K562 (cell line): ENCODE data around the gene MYO18A. TPM values are rescaled to one million over a fixed set of nuclear protein-coding genes. Genes with fewer than 3 reads are reported as not detected.

Experiments used
- ATAC-seq: fragments of 200-7000 bp; cut with Tn5 transposase; 3 replicates; pipeline ENCODE4 v1.9.1; 2020; ENCODE audit warnings: moderate library complexity
- BruUV-seq: library from RNA; stranded (reverse); fragments of 400-500 nt; replicated peaks from 2 replicates; lab custom pipeline; 2021; lab: Mats Ljungman, UMichigan
- CTCF ChIA-PET: fragments of 300-600 bp; formaldehyde crosslinking; extraction: SDS; loops from one replicate; lab custom pipeline; 2021; ENCODE audit warnings: low intra/inter-chr PET ratio; lab: Yijun Ruan, JAX
- POLR2A ChIA-PET: fragments of 300-600, 350-650 bp; sonication (Branson Sonifier 250); formaldehyde crosslinking; extraction: SDS; loops from one replicate; lab custom pipeline; 2021; ENCODE audit warnings: antibody characterized with exemption, inconsistent platforms; lab: Yijun Ruan, JAX
- DNase-seq, 4 experiments: peaks; one replicate each; pipeline versions ENCODE4 v3.0.0 to v3.0.0-alpha.2; 2011 to 2018; ENCODE audit warnings: low spot score in 3 of 4, mixed read lengths in 3 of 4; ENCODE audit errors: extremely low read depth in 1 of 4
- FAIRE-seq: peaks from 2 replicates; lab custom pipeline; 2011; peaks lifted over from hg19 to GRCh38; lab: Jason Lieb, UNC
- H2AFZ ChIP-seq: 2 replicates; pipeline ENCODE4 v1.6.0; 2011; ENCODE audit warnings: low read depth, low read length, control low read depth, inconsistent platforms
- H3K27ac ChIP-seq: fragments of 200-600 bp; 3 replicates; pipeline ENCODE4 v1.8.0; 2011; ENCODE audit warnings: low read depth, mild to moderate bottlenecking, control low read depth, inconsistent platforms, low read length, moderate library complexity, mixed read lengths; ENCODE audit errors: extremely low read depth
- H3K27me3 ChIP-seq, 2 experiments: fragments of 300-600 bp in 1 of 2; 2 replicates in 1 of 2; 3 replicates in 1 of 2; pipeline versions ENCODE4 v1.6.0 to v1.8.0; 2011; ENCODE audit warnings: inconsistent platforms in 2 of 2, low read length in 2 of 2, mild to moderate bottlenecking in 1 of 2, mixed read lengths in 1 of 2, moderate library complexity in 1 of 2; ENCODE audit not compliant: control insufficient read depth in 2 of 2, insufficient read depth in 2 of 2
- H3K36me3 ChIP-seq: fragments of 300-600 bp; 3 replicates; pipeline ENCODE4 v1.8.0; 2011; ENCODE audit warnings: mild to moderate bottlenecking, low read length, inconsistent platforms; ENCODE audit not compliant: control insufficient read depth, insufficient read depth
- H3K4me1 ChIP-seq, 2 experiments: fragments of 200-600 bp in 1 of 2; replicated peaks in 1 of 2; 2 replicates in 1 of 2; 3 replicates in 1 of 2; pipeline versions ENCODE4 v1.5.1 to v1.8.0; 2011; ENCODE audit warnings: inconsistent platforms in 2 of 2, low read length in 2 of 2, mild to moderate bottlenecking in 1 of 2, mixed read lengths in 1 of 2, moderate library complexity in 1 of 2; ENCODE audit not compliant: control insufficient read depth in 2 of 2, insufficient read depth in 2 of 2
- H3K4me2 ChIP-seq: 2 replicates; pipeline ENCODE4 v1.6.1; 2011; ENCODE audit warnings: low read length, control low read depth, inconsistent platforms, mixed read lengths; ENCODE audit not compliant: insufficient read depth
- H3K4me3 ChIP-seq: fragments of 200-600 bp; sonication (generic), shearing (Covaris generic); 2 replicates; pipeline ENCODE4 v1.5.1; 2016; ENCODE audit warnings: control low read depth, inconsistent platforms
- H3K79me2 ChIP-seq: fragments of 200-600 bp; 3 replicates; pipeline ENCODE4 v1.8.0; 2011; ENCODE audit warnings: low read length, inconsistent platforms; ENCODE audit not compliant: control insufficient read depth, insufficient read depth
- H3K9ac ChIP-seq, 2 experiments: 2 replicates each; pipeline versions ENCODE4 v1.6.0 to v1.6.1; 2011; ENCODE audit warnings: low read depth in 2 of 2, low read length in 2 of 2, control low read depth in 1 of 2, inconsistent platforms in 1 of 2, mild to moderate bottlenecking in 1 of 2, mixed read lengths in 1 of 2; ENCODE audit not compliant: insufficient read depth in 1 of 2
- H3K9me1 ChIP-seq: one replicate; pipeline ENCODE4 v1.6.0; 2011; ENCODE audit warnings: inconsistent platforms, mild to moderate bottlenecking, low read length, moderate library complexity; ENCODE audit not compliant: control insufficient read depth, insufficient read depth
- H3K9me3 ChIP-seq: replicated peaks from 2 replicates; pipeline ENCODE4 v1.5.1; 2011; ENCODE audit warnings: low read depth, low read length, inconsistent platforms; ENCODE audit not compliant: control insufficient read depth, insufficient read depth
- H4K20me1 ChIP-seq: replicated peaks from 2 replicates; pipeline ENCODE4 v1.6.1; 2011; ENCODE audit warnings: low read length, inconsistent platforms, mixed read lengths; ENCODE audit not compliant: control insufficient read depth, insufficient read depth
- GTF2E2 ChIP-seq: fragments of 200-800 bp; sonication (Bioruptor generic); IDR thresholded peaks from 2 replicates; pipeline ENCODE4 v1.6.1; 2016; ENCODE audit warnings: missing genetic modification characterization, missing compliant biosample characterization
- MECOM ChIP-seq: fragments of 250-450 bp; sonication (Bioruptor Pico); IDR thresholded peaks from 2 replicates; pipeline ENCODE4 v1.8.0; 2022; ENCODE audit warnings: inconsistent platforms
- MEF2A ChIP-seq: IDR thresholded peaks from 2 replicates; pipeline ENCODE4 v1.6.1; 2011; ENCODE audit warnings: low read depth, mild to moderate bottlenecking, low read length, moderate library complexity; ENCODE audit not compliant: control insufficient read depth
- RNF2 ChIP-seq: sonication (generic); IDR thresholded peaks from 2 replicates; pipeline ENCODE4 v1.6.1; 2016
- THRAP3 ChIP-seq: fragments of 450-650 bp; IDR thresholded peaks from 2 replicates; pipeline ENCODE4 v1.6.1; 2016; ENCODE audit warnings: mild to moderate bottlenecking, inconsistent platforms, borderline replicate concordance
- WGBS: fragments of 100-300 bp; shearing (Covaris generic); methylation state at CpG from one replicate; pipeline ENCODE4 v1.1.6; 2016; ENCODE audit warnings: low coverage, mixed read lengths; ENCODE audit not compliant: insufficient coverage; ENCODE audit errors: missing lambda C conversion rate; 5-methylcytosine and 5-hydroxymethylcytosine counted together
- in situ Hi-C: fragments of 300-500 bp; cut with MboI; formaldehyde crosslinking; loops from 4 replicates; pipeline ENCODE4 v1.15.0; 2018; ENCODE audit warnings: inconsistent platforms, mixed read lengths
- intact Hi-C: fragments of 100-400 bp; cut with micrococcal nuclease; formaldehyde crosslinking; loops from 2 replicates; pipeline ENCODE4 v1.14.2; 2022
- polyA plus RNA-seq, 8 experiments: library from polyadenylated mRNA; depleted of rRNA in 4 of 8; stranded (reverse) in 5 of 8; unstranded in 3 of 8; fragments of >200 nt; fragmentation: Nextera tagmentation in 2 of 8; fragmentation: Illumina TruSeq in 1 of 8; extraction: Ambion mirVana in 2 of 8; extraction: Trizol in 1 of 8; gene quantifications; 2 replicates each; pipeline versions ENCODE4 v1.2.1 to v1.2.3, GENCODE V29; 2011 to 2014; ENCODE audit warnings: inconsistent platforms in 1 of 8, missing spikeins in 1 of 8
- total RNA-seq, 7 experiments: library from RNA; depleted of rRNA in 6 of 7; stranded (reverse); fragments of >200 nt in 6 of 7; fragmentation: Illumina TruSeq in 2 of 7; extraction: Trizol in 2 of 7; gene quantifications; 2 replicates each; pipeline versions ENCODE4 v1.2.1 to v1.2.3, GENCODE V29; 2011 to 2021; ENCODE audit warnings: low replicate concordance in 1 of 7
- TF ChIP-seq, protein P1 (sequence below): fragments of 250-450 bp; sonication (Bioruptor Pico); IDR thresholded peaks from 2 replicates; pipeline ENCODE4 v1.4.0; 2020; ENCODE audit warnings: borderline replicate concordance
- TF ChIP-seq, protein P2 (sequence below): fragments of 200-800 bp; sonication (Bioruptor generic); IDR thresholded peaks from 2 replicates; pipeline ENCODE4 v1.6.1; 2016; ENCODE audit warnings: missing genetic modification characterization, missing compliant biosample characterization

MYO18A gene
- total and polyA plus RNA-seq, 9 of the 15 experiments (the other 6 are each of a cell fraction or from before 2014, with no cell fraction given), result 2.5 to 65.4 (median 17.1) TPM

DNA sequence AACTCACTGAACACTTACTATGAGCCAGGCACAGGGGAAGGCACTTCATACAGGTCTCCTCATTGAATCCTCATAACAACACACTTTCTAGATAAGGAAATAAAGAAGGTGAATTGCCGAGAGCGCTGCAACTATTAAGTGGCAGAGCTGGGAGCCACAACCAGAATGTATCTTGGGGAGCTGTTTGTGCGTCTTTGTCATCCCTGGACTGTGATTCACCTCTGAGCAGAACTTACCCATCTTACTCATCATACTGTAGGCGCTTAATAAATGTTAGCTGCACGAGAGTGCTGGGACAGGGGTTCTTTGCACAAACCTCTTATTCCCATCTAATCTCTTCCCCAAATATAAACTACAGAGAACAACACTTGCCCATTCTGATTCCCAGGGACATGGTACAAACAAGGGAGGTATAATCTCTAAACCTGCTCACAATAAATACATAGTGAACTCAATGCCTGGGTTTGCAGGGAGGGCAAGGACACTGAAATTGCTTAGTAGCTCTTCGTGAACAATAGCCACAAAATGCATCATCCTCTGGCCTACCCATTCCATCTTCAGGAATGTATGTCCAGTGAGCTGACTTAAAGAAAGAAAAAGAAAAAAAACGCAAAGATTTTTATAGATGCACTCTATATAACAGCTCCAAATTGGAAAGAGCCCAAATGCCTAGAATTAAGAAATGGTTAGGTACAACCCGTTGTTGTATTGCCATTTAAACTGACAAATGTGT is 43.0 kb downstream of the MYO18A start (continued):
- TF ChIP-seq, protein P1, sequence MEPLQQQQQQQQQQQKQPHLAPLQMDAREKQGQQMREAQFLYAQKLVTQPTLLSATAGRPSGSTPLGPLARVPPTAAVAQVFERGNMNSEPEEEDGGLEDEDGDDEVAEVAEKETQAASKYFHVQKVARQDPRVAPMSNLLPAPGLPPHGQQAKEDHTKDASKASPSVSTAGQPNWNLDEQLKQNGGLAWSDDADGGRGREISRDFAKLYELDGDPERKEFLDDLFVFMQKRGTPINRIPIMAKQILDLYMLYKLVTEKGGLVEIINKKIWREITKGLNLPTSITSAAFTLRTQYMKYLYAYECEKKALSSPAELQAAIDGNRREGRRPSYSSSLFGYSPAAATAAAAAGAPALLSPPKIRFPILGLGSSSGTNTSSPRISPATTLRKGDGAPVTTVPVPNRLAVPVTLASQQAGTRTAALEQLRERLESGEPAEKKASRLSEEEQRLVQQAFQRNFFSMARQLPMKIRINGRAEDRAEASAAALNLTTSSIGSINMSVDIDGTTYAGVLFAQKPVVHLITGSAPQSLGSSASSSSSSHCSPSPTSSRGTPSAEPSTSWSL (CRISPR knock-in tag), result no peak
- TF ChIP-seq MEF2A, result no peak
- TF ChIP-seq GTF2E2, result no peak
- TF ChIP-seq MECOM (CRISPR knock-in tag), result no peak

GRCh38 chr17:29135464-29135863 is 44.7 kb downstream of the MYO18A start:
- H3K4me2 ChIP-seq, result no peak overlapping the region
- WGBS, result 56% methylated on average over 2 of the region's 2 CpGs
- H3K9me3 ChIP-seq, result no peaks in the 10 kb centered on the region
- H2AFZ ChIP-seq, result no peak overlapping the region
- ChIA-PET CTCF (no interaction called here), POLR2A (interaction anchor here (1.3 to 1.4 kb wide), 2 partner anchors 10 to 11 kb away, joined by 4 to 5 read pairs; no protein-coding TSS in a partner anchor)
- peaks cover 42 to 48% of the 10 kb centered on the region in 2 experiments for H3K4me1 ChIP-seq
- FAIRE-seq (no peak), ATAC-seq (no peak), DNase-seq (no peak)
- H3K27me3 ChIP-seq, result no peaks in the 10 kb centered on the region
- intact Hi-C loops (no loop called here), in situ Hi-C loops (no loop called here)
- peaks cover 32% of the 10 kb centered on the region for H4K20me1 ChIP-seq
- no peak overlapping the region for H3K27ac ChIP-seq
- no peak overlapping the region for H3K9ac ChIP-seq
- peaks cover 7% of the 10 kb centered on the region for H3K9me1 ChIP-seq
- no TSS peak for BruUV-seq
- no peak overlapping the region for H3K4me3 ChIP-seq
- peaks cover 10% of the 10 kb centered on the region for H3K36me3 ChIP-seq
- H3K79me2 ChIP-seq, result peaks cover 66% of the 10 kb centered on the region
- TF ChIP-seq RNF2, result no peak
- TF ChIP-seq, protein P2, sequence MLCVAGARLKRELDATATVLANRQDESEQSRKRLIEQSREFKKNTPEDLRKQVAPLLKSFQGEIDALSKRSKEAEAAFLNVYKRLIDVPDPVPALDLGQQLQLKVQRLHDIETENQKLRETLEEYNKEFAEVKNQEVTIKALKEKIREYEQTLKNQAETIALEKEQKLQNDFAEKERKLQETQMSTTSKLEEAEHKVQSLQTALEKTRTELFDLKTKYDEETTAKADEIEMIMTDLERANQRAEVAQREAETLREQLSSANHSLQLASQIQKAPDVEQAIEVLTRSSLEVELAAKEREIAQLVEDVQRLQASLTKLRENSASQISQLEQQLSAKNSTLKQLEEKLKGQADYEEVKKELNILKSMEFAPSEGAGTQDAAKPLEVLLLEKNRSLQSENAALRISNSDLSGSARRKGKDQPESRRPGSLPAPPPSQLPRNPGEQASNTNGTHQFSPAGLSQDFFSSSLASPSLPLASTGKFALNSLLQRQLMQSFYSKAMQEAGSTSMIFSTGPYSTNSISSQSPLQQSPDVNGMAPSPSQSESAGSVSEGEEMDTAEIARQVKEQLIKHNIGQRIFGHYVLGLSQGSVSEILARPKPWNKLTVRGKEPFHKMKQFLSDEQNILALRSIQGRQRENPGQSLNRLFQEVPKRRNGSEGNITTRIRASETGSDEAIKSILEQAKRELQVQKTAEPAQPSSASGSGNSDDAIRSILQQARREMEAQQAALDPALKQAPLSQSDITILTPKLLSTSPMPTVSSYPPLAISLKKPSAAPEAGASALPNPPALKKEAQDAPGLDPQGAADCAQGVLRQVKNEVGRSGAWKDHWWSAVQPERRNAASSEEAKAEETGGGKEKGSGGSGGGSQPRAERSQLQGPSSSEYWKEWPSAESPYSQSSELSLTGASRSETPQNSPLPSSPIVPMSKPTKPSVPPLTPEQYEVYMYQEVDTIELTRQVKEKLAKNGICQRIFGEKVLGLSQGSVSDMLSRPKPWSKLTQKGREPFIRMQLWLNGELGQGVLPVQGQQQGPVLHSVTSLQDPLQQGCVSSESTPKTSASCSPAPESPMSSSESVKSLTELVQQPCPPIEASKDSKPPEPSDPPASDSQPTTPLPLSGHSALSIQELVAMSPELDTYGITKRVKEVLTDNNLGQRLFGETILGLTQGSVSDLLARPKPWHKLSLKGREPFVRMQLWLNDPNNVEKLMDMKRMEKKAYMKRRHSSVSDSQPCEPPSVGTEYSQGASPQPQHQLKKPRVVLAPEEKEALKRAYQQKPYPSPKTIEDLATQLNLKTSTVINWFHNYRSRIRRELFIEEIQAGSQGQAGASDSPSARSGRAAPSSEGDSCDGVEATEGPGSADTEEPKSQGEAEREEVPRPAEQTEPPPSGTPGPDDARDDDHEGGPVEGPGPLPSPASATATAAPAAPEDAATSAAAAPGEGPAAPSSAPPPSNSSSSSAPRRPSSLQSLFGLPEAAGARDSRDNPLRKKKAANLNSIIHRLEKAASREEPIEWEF (CRISPR knock-in tag), result no peak
- TF ChIP-seq THRAP3, result no peak
- TF ChIP-seq, all 486 proteins: peak for 0
